Stimulated activated CD8-positive, alpha-beta memory T cell treated with anti-CD3 and anti-CD28 coated beads, Interleukin-4, amount 100 ng/mL, for 1 hour (primary cell): ENCODE measurements around the gene PCDH12.

Experiments
- DNase-seq, 2 donors: peaks; one replicate each; pipeline ENCODE4 v3.0.0-alpha.2; 2020; ENCODE audit warnings: low read depth in 2 of 2, low spot score in 1 of 2

PCDH12 gene

DNA sequence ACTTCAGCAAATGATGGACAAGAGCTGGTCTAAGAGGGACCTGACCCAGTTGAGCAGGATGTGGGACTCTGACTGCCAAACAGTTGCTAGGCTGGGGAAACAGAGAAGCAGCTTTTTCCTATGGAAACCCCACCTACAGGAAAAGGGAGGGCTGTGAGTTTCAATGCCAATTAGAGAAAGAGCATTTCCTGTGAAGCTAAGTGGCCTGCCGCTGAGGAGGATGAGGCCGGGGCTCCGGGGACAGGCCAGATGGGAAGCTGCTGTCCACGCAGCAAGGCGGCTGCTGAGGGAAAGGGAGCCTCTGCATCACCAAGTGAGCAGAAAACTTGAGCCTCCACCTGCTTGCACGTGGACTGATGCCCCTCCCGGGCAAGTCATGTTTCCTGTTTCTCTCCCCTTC, at the start of gene PCDH12:
Gene PCDH12, minus strand, starts transcription at position 90 of the 400 bp plus-strand sequence. CDS start 351 bp downstream, outside the sequence.
- DNase-seq: no peak

DNA sequence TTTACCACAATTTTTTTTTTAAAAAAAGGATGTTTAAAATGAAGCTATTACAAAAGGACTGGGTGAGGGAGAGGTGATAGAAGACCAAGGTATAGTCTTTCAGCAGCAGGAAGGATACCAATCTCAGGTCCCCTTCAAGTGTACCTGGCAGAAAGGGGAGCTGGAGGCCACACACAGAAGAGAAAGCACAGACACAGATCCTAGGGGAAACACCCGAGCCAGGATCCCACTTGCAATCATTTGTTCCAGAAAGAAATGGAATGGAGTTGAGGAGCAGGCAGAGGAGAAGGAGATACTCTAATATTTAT, 49.2 kb upstream of the PCDH12 start:
- DNase-seq: no peak

DNA sequence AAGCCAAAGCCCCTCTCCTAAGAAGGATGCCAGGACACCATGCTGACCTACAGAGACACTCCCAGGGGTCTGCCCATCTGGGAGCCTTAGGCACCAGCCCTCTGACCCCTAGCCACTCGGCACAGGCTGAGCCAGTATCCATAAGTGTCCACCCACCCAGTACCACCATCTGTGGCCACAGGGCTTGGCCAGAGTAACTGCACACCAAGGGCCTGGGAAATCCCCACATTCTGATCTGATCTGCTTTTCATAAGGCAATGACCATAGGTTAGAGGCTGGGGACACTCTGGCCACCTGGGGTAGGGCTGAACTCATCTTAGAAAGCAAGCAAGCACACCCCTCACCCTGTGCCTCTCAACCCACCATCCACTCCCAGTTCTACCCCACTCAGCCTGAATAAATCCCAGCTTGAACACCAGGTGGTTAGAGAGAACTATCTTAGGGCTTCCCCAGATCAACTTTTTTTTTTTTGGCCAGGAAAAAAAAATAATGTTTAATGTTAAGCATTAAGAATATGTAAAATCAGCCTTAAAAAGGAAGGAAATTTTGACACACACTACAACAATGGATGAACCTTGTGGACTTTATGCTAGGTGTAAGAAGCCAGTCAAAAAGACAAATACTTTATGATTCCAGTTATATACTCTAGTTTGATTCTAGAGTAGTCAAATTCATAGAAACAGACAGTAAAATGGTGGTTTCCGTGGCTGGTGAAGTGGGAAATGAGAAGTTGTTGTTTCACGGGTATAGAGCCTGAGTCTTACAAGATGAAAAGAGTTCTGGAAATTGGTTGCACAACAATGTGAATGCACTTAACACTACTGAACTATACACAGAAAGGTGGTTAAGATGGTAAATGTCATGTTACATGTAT, 48.6 kb upstream of the PCDH12 start:
- DNase-seq: no peak

DNA sequence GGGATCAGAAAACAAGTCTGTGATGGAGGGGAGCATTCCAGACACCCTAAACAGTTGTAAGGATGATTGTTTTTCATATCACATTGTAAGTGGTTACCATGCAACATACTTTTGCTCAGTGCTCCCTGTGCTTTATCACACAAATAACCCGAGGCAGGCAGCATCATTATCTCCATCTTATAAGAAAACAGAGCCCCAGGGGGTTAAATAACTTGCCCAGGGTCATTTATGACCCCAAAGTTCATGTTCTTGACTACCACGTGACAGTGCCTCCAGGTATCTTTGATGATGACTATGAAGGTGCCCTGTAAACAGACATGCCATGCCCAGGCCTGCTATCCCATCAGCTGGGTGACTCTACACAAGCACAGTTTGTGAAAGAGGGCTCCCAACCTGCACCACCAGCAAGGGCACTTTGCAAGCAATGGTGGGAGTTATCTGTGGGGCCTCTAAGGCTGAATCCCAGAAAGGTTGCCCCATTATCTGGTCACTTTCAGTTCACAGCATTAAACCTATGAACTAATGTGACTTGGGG, 45.3 kb upstream of the PCDH12 start:
- no peak for DNase-seq

DNA sequence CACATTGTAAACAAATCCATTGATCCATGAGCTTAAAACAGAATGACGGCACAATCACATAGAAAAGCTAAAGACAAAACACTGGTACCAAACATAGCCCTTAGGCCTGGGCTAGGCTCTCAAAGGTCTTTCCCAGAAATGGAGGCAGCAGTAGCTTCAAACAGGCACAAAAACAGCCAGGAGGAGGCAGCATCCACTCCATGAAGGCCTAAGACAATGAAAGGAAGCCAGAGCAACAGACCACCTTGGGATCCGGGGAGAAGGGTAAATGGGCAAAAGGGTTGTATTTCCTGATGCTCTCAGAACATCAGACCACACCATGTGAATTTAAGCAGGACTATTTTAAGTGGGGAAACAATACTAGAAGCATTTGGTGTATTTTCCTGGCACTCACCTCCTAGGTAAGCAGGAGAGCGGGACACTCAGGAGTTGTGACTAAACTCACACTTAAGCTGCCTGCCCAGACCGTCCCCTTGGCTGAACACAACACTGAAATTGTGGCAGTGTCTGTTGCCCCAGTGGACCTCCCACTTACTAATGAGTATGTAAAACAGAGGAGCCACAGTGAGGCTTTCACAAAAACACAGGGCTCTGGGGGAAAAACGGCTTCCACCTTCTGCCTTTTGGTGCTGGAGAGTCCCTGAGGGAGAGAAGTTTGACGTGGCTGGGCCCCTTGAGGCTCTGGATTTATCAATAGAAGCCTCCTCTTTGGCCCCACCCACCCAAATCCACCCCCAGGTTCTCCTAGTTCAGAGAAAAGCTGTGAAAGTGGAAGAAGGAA, 42.9 kb upstream of the PCDH12 start:
- DNase-seq: no peak

DNA sequence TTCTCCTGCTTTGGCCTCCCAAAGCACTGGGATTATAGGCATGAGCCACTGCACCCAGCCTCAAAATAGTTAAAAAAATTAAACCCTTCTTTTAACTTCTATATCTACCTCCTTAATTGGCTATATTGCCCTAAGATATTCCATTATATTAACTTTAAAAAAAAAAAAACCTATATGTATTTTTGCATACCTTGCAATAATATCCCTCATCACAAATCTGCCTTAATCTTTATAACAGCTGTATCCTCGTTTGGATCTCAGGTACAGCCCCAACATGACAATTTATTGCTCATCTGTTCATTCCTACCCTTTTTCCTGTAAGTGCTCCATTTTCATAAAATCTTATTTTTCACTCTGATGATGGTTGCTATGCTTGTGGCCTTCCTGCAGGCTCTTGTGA, 42.2 kb upstream of the PCDH12 start:
- DNase-seq: no peak

DNA sequence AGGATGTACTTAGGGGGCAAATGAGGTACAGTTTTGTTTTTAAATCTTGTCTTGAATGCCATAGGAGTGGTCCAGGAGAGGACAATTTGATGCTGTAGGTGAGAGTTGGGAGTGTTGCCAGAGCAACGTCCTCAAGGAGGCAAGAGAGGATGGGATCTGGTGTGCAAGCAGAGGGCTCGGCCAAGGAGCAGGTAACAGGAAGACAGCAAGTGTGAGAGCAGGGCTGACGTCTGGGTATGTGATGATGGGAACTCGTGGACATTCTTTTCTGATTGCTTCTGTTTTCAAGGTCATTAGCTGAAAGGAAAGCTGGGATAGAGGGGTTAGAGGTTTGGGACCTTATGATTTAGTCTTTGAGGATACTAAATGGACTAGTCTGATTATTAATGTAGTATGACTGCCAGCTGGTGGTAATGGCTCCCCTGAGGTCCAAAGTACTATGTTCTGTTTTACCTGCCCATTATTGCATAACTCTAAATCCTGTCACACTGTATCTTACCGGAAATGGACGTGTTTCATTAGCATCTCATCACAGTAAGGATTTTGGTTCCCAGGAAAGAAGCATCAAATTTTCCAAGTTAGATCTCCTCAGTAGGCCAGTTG, 39.5 kb upstream of the PCDH12 start:
- no peak for DNase-seq

DNA sequence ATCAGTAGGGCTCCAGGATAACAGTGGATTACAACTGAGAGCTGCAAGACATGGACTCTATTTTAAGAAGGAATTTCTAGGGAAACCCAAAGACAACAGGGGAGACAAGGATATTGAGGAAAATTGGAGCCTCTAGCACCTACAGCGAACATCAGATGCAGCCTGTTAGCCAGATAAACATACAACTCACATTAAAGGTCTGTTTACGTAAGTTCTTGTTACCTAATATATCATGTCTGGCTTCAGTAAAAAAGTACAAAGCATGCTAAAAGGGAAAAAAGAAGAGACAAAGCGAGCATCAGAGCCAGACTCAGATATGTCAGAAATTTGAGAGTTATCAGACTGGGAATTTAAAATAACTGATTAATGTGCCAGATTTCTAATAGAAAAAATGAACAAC, 37.7 kb upstream of the PCDH12 start:
- no peak for DNase-seq

DNA sequence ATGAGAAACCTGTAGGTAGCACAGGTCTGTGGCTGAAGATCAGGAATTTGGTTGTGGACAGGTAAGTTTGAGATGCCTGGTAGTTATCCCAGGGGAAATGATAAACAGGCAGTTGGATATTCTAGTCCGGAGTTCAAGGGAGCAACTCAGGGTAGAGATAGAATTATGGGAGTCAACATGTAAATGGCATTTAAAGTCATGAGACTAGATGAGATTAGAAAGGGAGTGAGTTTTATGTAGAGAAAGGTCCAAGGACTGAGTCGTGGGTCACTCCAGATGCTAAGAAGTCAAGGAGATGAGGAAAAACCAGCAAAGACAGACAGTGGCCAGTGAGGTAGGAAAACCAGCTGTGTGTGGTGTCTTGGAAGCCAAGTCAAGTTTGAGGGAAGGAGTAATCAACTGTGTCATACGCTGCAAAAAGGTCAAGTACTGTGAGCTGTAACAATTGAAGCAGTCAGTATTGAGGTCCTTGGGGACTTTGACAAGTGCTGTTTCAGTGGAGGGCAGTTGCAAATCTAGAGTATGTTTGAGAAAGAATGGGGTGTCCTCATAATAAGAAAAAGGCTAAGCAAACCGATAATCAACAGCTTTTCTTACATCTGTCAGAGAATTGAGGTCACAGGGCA, 36.6 kb upstream of the PCDH12 start:
- no peak for DNase-seq

DNA sequence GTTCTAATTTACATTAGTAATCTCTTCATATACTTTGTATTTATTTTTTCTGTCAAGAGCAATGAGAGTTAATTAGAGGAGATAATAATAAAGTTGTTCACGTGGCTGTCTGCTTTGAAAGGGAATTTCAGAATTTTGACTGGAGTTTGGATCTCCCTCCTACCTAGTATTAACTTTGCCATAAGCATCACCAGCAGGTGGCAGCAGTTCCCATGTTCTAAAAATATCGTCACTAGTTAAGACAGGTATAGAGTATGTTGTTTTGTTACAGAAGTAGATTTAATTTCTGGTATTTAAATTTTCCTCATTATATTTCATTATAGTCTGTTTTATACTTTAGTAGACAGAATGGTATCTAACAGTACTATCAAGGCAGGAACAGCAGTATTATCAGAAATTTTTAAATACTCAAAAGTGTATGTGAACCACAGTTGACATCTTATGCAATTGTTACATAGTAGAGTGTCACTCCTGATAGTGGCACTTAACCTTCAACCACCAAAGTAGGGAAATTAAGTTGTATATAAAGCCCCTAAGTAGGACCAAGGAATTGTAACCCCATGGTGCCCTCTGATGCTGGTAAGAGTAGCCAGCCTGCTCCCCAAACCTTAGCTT, 34.5 kb upstream of the PCDH12 start:
- peak; percentile 61 to 66 for DNase-seq

DNA sequence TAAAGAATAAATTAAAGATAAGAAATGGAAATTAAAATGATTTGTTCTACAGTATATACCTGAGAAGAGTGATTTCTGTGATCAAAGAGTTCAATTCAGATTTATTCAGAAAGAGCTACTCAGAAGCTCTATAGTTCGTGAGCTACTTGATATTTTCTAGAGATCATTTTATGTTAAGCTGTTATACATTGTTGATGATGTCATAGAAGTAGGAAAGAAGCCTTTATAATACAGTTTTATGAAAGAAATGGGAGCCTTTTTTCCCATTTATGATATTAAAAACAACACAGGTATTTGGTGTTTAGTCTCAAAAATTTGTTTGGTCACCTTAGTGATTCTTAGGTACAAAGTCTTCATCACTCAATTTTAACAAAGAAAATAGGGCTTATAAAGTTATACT, 31.7 kb upstream of the PCDH12 start:
- no peak for DNase-seq

DNA sequence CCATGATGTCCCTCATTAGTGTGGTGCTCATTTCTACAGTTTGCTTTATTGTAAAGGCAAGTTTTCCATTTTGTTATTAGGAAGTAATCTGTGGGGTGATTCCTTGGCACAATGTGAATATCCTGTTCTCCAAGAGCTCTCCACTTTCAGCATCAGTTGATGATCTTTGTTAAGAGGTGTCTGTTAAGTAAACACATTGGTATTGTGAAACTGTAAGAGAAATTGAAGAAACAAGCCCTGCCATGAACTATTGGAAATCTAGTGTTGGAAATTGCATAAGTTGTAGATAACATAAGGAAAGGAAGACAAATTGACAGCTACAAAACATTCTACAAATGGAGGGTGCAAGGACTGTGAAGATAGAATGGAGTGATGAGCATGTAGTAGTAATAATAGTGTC, 28.1 kb upstream of the PCDH12 start:
- DNase-seq: no peak

DNA sequence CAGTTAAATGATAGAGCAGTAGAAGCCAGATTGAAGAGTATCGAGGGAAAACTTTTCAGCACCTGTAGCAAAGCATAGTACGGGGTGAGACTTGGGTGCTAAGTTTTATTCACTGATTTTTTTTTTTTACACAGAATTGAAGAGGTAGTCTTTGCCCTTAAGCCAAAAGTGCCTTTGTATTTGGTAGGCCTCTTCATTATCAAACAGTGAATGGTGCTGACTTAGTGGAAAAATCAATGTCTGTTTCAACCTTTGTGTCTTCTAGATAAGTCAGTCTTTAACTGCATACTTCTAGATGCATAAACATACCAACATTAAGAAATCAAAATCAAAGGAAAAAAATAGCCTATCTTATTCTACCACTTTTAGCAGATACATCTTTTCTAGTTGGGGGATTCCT, 24.6 kb upstream of the PCDH12 start:
- no peak for DNase-seq

DNA sequence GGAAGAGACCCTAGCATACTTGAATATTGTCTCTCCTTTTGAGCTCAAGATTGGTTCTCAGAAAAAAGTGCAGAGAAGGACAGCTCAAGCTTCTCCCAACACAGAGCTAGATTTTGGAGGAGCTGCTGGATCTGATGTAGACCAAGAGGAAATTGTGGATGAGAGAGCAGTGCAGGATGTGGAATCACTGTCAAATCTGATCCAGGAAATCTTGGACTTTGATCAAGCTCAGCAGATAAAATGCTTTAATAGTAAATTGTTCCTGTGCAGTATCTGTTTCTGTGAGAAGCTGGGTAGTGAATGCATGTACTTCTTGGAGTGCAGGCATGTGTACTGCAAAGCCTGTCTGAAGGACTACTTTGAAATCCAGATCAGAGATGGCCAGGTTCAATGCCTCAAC, 20.4 kb upstream of the PCDH12 start:
- no peak for DNase-seq

DNA sequence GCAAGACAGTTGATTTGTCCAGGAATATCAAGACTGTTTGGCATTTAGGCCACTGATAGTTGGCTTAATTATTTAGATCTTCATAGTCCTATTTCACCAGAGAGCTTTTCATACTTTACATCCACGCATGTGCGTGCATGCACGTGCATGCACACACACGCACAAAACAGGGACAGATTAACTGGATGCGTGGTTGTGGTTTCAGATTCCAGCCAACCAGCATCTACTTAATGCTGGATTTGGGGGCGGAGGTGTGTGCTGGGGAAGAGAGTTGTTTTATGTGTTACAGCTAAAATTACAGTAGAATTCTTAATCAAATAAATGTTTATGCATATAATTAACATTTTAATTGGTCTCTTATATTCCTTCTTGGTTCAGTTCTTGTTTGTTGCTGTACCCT, 18.2 kb upstream of the PCDH12 start:
- DNase-seq: no peak

DNA sequence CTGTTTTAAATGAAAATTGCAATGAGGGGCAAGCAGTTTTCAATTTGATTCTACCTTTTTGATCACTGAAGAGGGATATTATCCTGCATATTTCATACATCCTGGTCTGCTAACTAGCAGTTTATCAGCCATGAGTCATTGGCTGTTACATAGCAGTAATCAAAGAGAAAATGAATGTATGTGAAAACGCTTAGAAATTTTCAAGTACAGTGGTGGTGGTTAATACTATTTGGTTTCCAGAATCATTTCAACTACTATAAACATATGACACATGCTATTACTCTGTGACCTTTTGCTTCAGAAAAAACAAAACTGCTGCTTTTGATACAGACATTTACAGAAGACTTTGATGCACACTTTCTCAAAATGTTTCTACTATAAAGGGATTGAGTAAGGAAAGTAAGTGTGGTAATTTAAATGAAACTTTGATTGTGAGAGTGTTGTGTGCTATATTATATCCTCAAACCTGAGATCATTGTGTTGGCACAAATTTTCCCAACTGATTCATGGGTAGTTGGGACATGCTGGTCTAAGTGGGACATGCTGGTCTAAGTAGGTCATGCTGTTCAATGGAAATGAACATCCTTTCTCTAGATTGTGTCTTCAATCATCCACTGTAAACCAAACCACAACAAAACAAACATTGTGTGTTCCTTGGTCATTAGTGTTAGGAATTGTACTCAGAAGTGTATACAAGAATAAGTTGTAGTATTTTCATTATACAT, 16.0 kb upstream of the PCDH12 start:
- DNase-seq: no peak

DNA sequence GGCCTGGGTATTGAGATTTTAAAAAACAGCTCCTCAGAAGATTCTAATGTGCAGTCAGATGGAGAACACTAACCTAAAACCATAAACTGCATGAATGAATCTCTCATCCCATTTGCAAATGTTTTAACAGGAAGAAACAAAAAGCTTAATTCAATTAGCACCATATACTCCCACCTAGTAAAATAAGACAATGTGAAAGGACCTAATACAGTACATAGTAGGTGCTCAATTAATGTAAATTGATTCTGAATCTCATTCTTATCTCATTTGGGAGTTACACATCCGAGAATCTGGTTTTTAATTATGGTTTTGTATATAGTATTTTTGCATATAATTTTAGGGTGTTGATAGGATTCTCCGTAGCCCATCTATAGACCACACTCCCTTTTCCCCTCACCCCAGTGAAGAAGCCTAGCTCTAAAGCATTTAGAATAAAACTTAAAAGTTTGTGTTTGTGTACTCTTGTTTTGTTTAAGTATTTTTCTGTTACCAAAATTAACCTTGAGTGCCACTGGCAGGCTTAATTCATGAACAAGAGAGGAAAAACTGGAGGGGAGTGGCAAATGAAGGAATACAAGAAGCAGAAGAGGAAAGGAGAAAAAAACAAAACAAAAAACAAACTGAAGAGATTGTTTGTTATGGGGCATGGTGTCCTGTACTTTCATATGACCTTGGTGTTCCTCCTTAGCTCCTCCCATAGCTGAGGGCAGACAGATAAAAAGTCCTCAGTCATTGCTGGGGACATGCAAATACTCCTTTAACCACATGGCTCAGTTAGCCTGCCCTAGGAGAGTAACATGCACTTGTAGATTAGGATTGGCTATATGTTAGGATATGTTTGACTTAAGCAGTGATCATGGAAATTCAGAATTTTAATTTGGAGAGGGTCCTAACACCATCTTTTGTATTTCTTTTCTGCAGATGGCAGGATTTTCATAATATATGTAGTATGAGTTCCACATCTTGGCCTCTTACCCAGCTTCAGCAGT, 12.1 kb upstream of the PCDH12 start:
- no peak for DNase-seq

DNA sequence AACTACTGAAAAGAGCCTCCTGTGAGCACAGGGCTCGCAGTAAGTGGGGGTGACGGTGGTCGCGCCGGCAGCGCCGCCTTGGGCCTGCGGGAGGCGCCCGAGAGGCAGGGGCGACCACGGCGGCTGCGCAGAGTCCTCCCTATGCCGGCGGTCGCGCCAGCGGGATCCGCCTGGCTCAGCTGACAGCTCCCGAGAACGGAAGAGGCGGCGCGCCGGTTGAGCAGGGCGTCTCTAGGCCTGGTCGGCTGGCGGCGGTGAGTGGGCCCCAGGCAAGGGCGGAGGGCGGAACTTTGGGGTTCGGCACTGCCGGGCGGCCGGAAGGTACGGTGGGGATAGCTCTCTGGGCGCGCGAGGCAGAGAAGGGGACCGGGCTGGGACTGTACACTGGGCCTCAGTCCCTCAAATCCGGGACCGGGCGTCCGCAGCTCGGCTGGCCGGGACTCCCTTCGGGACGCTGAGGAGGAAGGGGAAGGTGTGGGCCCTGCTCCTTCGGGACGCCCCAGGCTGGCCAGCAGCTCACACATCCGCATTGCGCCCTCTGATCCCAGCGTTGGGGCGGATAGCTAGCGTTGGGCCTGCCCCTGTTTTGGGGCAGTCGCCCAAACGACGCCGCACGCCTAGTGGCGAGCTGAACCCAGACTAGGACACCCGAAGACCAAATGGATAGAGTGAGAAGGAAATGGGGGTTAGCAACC, 11.1 kb upstream of the PCDH12 start, which contains the start of gene RNF14:
Gene RNF14, plus strand, starts transcription at position 192 of the 695 bp plus-strand sequence. CDS start 4,484 bp downstream, outside the sequence.
- DNase-seq: peak; percentile 78 to 82
